Stimulated activated effector memory CD8-positive, alpha-beta T cell treated with anti-CD3 and anti-CD28 coated beads, Interleukin-12 subunit alpha, Interleukin-12 subunit beta, amount 100 ng/mL, for 72 hours (primary cell): ENCODE data around the gene COLEC12.

Source experiments
- ATAC-seq: fragments of 150-1000 bp; cut with Tn5 transposase; 2 replicates; pipeline ENCODE4 v1.10.0; 2021
- DNase-seq, 2 donors: peaks; one replicate each; pipeline ENCODE4 v3.0.0; 2021 to 2022; ENCODE audit warnings: low spot score in 2 of 2
- H3K27ac Mint-ChIP-seq: one replicate; pipeline ENCODE4 v1.8.0; 2022; ENCODE audit warnings: mild to moderate bottlenecking, mixed read lengths
- H3K36me3 Mint-ChIP-seq: one replicate; pipeline ENCODE4 v1.8.0; 2022; ENCODE audit warnings: mild to moderate bottlenecking, mixed read lengths
- H3K4me1 Mint-ChIP-seq: one replicate; pipeline ENCODE4 v1.8.0; 2022; ENCODE audit warnings: mixed read lengths
- H3K4me3 Mint-ChIP-seq: one replicate; pipeline ENCODE4 v1.8.0; 2022; ENCODE audit warnings: mild to moderate bottlenecking, mixed read lengths
- H3K9me3 Mint-ChIP-seq: one replicate; pipeline ENCODE4 v1.8.0; 2022; ENCODE audit warnings: mixed read lengths

Gene COLEC12

GRCh38 chr18:493986-494983 is 6.2 kb downstream of the COLEC12 start:
- no peaks in the 10 kb centered on the region for H3K9me3 Mint-ChIP-seq
- H3K4me3 Mint-ChIP-seq, result no peak overlapping the region
- H3K36me3 Mint-ChIP-seq, result no peaks in the 10 kb centered on the region
- ATAC-seq (no peak), DNase-seq (no peak)
- H3K4me1 Mint-ChIP-seq, result no peaks in the 10 kb centered on the region
- H3K27ac Mint-ChIP-seq, result no peak overlapping the region

GRCh38 chr18:492451-492850 is 8.1 kb downstream of the COLEC12 start:
- ATAC-seq (no peak), DNase-seq (no peak)
- H3K9me3 Mint-ChIP-seq, result no peaks in the 10 kb centered on the region
- H3K4me3 Mint-ChIP-seq, result no peak overlapping the region
- no peak overlapping the region for H3K27ac Mint-ChIP-seq
- no peaks in the 10 kb centered on the region for H3K36me3 Mint-ChIP-seq
- no peaks in the 10 kb centered on the region for H3K4me1 Mint-ChIP-seq

DNA sequence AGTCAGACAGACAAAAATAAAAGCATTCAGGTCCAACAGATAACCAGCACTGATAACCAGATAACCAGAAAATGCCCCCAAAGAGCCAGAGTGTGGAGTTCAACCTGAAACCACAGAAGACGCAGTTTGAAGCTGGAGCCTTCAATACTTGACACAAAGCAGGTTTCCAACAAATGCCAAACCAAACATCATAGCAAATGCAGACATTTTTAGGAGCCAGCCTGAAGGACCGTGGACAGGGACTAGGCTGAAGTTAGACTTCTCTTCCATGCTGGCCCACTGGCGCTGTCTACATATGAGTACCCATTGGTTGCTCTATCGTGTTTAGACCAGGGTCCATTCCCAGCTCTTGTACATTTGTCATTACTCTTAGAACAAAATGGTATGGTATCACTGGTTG is 9.9 kb downstream of the COLEC12 start:
- ATAC-seq (no peak), DNase-seq (no peak)
- Mint-ChIP-seq H3K4me1 (no peaks in the 10 kb centered on the region), H3K27ac (no peak overlapping the region), H3K9me3 (peaks cover 4% of the 10 kb centered on the region), H3K4me3 (no peak overlapping the region), H3K36me3 (no peaks in the 10 kb centered on the region)

- ATAC-seq (no peak), DNase-seq (no peak)
- Mint-ChIP-seq H3K36me3 (no peaks in the 10 kb centered on the region), H3K4me3 (no peak overlapping the region), H3K4me1 (no peaks in the 10 kb centered on the region), H3K27ac (no peak overlapping the region), H3K9me3 (peaks cover 4% of the 10 kb centered on the region)
Measured at GRCh38 chr18:490024-490366, 10.5 kb downstream of the COLEC12 start.

DNA sequence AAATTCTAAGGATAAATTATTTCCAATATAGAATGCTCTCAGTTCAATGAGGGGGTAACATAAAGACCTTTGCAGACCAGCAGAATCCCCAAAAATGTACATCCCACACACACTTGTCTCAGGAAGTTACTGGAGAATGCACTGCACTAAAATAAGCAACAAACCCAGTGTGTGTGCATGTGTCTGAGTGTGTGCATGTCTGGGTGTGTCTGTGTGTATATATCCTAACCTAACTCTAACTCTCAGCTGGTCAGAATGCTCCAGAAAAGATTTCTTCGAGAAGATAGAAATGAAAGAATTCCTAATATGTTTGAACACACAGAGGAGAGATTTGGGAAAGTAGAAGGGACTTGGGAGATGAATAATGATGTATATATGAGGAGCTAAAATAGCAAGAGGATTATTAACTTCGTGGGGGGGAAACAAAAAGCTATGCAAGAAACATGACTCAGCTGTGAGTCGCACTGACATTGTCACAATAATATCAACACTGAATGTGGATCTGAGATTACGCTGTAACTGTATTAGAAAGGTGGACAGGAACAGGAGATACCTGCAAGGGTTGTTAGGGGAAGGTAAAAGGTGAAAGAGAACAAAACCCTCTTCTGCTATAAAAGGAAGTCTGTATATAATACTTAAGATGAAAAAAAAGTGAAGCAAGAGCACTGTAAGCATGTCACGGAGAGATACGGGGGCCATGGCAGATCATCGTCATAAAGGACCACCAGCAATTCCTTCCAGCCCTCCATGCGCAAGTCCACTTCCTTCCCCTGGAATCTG is 11.1 kb downstream of the COLEC12 start:
- Mint-ChIP-seq H3K4me3 (no peak overlapping the region), H3K36me3 (no peaks in the 10 kb centered on the region), H3K4me1 (no peaks in the 10 kb centered on the region), H3K9me3 (peaks cover 4% of the 10 kb centered on the region), H3K27ac (no peak overlapping the region)
- DNase-seq (no peak), ATAC-seq (no peak)

DNA sequence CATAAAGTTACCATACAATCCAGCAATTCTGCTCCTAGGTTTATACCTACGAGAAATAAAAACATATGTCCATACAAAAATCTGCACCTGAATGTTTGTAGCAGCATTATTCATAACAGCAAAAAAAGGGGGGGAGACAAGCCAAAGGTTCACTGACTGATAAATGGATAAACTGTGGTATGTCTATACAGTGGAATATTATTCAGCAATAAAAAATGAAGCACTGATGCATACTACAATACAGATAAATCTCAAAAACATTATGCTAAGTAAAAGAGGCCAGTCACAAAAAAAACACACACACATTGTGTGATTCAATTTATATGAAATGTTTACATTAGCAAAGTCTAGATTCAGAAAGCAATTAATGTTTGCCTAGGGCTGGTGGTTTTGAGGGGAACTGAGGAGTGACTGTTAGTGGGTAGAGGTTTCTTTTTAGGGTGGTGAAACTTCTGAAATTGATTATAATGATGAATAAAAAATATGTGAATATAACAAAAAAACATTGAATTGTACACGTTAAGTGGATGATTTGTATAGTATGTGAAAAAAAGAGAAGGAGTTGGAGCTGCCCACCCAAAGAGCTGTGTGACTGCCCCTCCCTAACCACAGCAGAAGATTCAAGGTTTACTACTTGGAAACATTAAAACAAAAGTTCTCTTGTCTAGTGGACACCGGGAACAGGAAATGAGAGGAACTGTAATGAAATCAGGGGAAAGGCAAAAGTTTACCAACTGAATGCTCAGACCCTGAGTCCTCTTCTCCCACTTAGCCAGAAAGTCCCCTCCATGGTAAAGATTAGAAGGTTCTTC is 13.4 kb downstream of the COLEC12 start:
- H3K4me3 Mint-ChIP-seq, result no peak overlapping the region
- no peak for DNase-seq
- ATAC-seq, result no peak
- no peak overlapping the region for H3K27ac Mint-ChIP-seq
- H3K4me1 Mint-ChIP-seq, result no peaks in the 10 kb centered on the region
- peaks cover 4% of the 10 kb centered on the region for H3K9me3 Mint-ChIP-seq
- no peaks in the 10 kb centered on the region for H3K36me3 Mint-ChIP-seq

DNA sequence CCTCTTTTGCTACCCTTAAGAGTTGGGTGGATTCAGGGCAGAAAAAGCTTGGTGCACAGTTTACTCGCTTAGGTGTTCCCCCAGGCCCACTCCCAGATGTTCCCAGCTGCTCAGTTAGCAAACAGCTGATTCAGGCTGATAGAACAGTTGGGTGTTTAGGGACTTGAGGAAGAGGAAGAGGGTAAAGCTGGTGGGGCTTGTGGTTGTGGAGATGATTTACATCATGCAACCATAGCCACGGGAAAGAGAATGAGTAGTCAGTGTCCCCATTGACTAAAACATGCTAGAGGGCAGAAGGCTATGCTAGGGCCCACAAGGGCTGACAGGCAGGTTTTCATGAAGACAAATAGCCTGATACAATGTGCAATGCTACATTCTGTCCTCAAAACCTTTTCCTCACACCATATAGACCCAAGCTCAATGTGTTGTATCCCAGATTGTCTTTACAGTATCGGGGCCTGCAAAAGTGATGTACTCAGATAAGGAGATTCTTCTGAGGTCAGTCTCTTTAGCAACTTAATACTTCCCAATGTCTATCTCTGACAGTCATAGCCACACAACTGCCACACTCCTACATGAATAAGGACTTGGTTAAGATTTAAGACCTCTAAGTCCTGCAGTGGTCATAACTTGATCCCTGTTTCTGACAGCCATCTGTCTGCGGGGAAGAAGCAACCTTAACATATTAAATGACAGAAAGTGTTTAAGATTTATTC is 15.6 kb downstream of the COLEC12 start:
- DNase-seq (no peak), ATAC-seq (peak; percentile 46)
- Mint-ChIP-seq H3K36me3 (no peaks in the 10 kb centered on the region), H3K9me3 (peaks cover 4% of the 10 kb centered on the region), H3K4me3 (no peak overlapping the region), H3K27ac (no peak overlapping the region), H3K4me1 (no peaks in the 10 kb centered on the region)

GRCh38 chr18:478681-479080 is 21.8 kb downstream of the COLEC12 start:
- H3K4me3 Mint-ChIP-seq, result no peak overlapping the region
- no peak overlapping the region for H3K27ac Mint-ChIP-seq
- no peak for DNase-seq
- ATAC-seq, result no peak
- no peaks in the 10 kb centered on the region for H3K9me3 Mint-ChIP-seq
- no peaks in the 10 kb centered on the region for H3K4me1 Mint-ChIP-seq
- H3K36me3 Mint-ChIP-seq, result no peaks in the 10 kb centered on the region

DNA sequence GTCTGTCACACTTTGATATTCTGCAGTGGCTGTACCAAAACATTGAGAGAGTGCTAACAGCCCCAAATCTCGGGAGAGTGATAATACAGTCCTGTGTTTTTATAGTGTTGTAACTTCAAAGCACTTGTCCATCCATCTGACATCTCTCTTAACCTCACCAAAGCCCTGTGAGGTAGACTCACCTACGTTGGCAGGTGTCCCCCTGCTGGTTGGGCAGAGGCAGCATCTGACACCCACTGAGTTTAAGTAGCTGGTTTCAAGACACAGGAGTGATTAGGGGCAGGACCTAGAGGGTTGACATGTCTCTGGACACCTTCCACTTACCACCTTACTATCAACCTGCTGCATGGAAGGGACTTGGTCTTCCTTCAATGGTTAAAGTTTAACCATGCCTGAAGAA is 22.9 kb downstream of the COLEC12 start:
- H3K9me3 Mint-ChIP-seq, result no peaks in the 10 kb centered on the region
- no peaks in the 10 kb centered on the region for H3K4me1 Mint-ChIP-seq
- ATAC-seq, result no peak
- H3K4me3 Mint-ChIP-seq, result no peak overlapping the region
- H3K36me3 Mint-ChIP-seq, result no peaks in the 10 kb centered on the region
- DNase-seq, result no peak
- H3K27ac Mint-ChIP-seq, result no peak overlapping the region

DNA sequence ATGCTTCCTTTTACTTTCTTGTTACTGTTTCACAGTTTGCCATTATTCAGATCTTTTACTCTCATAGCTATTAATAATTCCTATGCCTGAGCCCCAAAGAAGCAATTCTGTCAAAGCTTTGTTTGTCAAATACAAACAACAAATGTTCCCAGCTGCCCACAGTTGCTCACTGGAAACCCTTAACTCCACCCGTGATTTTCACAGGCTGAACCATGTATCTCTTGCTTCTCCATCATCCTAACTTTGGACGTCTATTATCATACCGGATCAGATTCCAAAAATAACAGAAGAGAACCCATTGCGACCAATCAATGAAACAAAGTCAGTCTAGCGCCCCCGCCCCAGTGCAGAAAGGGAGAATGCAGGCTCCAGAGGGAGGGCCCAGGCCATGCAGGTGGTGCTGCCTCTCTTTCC is 24.2 kb downstream of the COLEC12 start:
- Mint-ChIP-seq H3K27ac (no peak overlapping the region), H3K4me3 (no peak overlapping the region), H3K36me3 (no peaks in the 10 kb centered on the region), H3K9me3 (no peaks in the 10 kb centered on the region), H3K4me1 (no peaks in the 10 kb centered on the region)
- DNase-seq (no peak), ATAC-seq (no peak)

DNA sequence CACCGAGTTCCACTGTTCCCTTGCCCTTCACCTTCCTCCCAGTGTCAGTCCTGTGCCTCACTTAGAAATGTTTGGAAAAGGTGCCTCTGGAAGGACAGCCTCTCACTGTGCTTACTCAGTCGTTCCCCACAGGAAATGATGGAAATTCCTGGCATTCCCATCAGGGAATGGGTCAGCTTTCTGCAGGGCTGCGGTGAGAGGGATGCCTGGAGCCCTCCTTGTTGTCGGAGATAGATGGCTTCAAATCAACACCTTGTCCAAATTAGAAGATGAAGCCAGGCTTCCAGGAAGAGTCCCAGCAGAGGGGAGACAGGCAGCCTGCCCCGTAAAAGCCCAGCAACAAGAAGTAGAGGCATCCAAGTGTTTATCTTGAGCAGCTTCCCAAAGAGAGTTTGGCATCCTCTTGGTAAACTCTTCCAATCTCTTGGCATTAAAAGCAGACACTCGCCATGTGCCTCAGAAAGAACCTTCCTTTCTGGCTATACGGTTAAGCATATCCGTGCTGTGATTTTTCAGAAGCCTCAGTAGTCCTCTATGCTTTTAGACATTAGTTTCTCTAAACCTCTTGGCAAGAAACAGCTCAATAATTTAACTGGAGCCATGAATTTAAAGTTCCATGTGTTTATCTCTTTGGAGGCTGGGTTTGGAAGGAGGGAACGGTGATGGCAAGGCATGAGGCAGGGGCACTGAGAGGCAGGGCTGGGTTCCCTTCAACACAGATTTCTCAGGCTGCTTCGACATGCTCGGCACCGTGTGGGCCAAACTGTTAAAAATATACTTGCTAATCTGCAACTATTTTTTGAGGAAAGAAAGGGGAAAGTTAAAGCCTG is 25.1 kb downstream of the COLEC12 start:
- Mint-ChIP-seq H3K4me3 (no peak overlapping the region), H3K9me3 (no peaks in the 10 kb centered on the region), H3K36me3 (no peaks in the 10 kb centered on the region), H3K27ac (no peak overlapping the region), H3K4me1 (no peaks in the 10 kb centered on the region)
- ATAC-seq (no peak), DNase-seq (no peak)

GRCh38 chr18:474416-474815 is 26.1 kb downstream of the COLEC12 start:
- Mint-ChIP-seq H3K4me3 (no peak overlapping the region), H3K27ac (no peak overlapping the region), H3K4me1 (no peaks in the 10 kb centered on the region), H3K9me3 (no peaks in the 10 kb centered on the region), H3K36me3 (no peaks in the 10 kb centered on the region)
- ATAC-seq, result no peak
- no peak for DNase-seq

GRCh38 chr18:473802-474201 is 26.7 kb downstream of the COLEC12 start:
- Mint-ChIP-seq H3K27ac (no peak overlapping the region), H3K4me1 (no peaks in the 10 kb centered on the region), H3K36me3 (no peaks in the 10 kb centered on the region), H3K4me3 (no peak overlapping the region), H3K9me3 (no peaks in the 10 kb centered on the region)
- DNase-seq (no peak), ATAC-seq (no peak)

DNA sequence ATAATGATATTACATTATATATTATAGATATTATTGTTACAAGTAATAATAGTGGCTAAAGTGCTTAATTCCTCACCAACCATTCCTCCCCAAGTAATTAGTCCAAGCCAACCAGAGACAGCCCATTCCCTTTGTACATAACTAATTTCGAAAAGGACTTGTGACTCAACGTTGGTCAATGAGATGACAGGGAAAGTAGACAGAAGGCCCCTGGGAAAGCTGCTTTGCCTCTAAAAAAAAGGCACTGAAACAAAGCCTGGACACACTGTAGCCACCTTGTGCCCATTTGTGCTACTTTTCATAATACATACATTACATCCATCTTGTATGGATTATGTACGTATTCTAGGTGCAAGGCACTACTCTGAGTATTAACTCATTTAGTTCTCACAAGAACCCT is 28.8 kb downstream of the COLEC12 start:
- Mint-ChIP-seq H3K4me1 (no peaks in the 10 kb centered on the region), H3K4me3 (no peak overlapping the region), H3K27ac (no peak overlapping the region), H3K9me3 (no peaks in the 10 kb centered on the region), H3K36me3 (no peaks in the 10 kb centered on the region)
- DNase-seq, result no peak
- ATAC-seq, result no peak
